ENCODE results near the gene TANGO2. TPM values are rescaled to one million over a fixed set of nuclear protein-coding genes. Genes with fewer than 3 reads are reported as not detected.

TANGO2 gene
- total RNA-seq, 1 experiment from 2014 or later, result 21.5 TPM

DNA sequence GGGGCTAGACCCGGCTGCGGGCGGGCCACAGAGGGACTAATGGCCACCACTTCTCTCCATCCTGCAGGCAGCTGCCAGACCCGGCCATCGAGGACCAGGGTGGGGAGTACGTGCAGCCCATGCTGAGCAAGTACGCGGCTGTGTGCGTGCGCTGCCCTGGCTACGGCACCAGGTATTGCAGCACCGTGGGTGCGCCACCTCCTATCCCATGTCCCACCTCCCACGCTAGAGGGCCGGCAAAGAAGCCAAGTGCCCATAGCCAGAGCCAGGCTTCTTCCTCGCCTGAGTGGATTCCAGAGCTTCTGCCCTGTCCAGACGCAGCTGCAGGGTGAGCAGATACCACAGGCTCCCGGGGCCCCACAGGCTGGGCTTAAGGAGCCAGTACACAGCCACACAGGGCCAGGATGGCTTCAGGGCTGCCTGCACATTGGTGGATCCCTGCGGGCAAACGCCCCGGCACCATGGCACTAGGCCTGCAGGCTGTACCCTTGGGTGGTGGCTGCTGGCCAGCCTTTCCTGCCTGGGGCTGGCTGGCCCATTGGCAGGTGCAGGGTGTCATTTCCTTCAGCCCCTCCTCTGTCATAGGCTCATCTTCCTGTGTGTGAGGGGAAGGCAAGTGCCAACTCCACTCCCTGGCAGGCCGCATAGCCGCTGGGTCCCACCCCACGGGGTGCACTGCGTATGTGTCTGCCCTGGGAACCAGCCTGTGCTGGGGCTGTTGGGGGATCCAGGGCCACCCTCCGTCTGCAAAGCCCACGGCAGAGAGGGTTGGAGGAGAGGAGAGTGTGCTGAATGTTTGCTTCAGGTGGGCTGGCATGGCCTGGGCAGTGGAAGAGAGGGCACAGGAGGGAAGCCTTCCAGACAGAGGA, 42.6 kb downstream of the TANGO2 start:
- H3K27ac ChIP-seq (ENCODE audit: low read depth, low read length, poor library complexity, severe bottlenecking), result no peak overlapping the region
- no peaks in the 10 kb centered on the region for H3K27me3 ChIP-seq (replicated peaks; ENCODE audit: insufficient read depth, low read depth, low read length, poor library complexity)
- H3K4me1 ChIP-seq (ENCODE audit: insufficient read depth, low read length, poor library complexity, severe bottlenecking), result no peaks in the 10 kb centered on the region
- H3K4me3 ChIP-seq (ENCODE audit: low read depth, low read length, poor library complexity, severe bottlenecking), result no peak overlapping the region
- POLR2A ChIA-PET (ENCODE audit: low non-redundant PET), result no interaction called here
- no TSS peak for BruUV-seq (replicated peaks)
- TF ChIP-seq, protein P1, sequence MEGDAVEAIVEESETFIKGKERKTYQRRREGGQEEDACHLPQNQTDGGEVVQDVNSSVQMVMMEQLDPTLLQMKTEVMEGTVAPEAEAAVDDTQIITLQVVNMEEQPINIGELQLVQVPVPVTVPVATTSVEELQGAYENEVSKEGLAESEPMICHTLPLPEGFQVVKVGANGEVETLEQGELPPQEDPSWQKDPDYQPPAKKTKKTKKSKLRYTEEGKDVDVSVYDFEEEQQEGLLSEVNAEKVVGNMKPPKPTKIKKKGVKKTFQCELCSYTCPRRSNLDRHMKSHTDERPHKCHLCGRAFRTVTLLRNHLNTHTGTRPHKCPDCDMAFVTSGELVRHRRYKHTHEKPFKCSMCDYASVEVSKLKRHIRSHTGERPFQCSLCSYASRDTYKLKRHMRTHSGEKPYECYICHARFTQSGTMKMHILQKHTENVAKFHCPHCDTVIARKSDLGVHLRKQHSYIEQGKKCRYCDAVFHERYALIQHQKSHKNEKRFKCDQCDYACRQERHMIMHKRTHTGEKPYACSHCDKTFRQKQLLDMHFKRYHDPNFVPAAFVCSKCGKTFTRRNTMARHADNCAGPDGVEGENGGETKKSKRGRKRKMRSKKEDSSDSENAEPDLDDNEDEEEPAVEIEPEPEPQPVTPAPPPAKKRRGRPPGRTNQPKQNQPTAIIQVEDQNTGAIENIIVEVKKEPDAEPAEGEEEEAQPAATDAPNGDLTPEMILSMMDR (conservative IDR thresholded peaks at IDR 0.05; ENCODE audit: low read depth, low read length), result no peak
- no peak for TF ChIP-seq EZH2 (IDR thresholded peaks at IDR 0.05; ENCODE audit: borderline replicate concordance, low read depth, low read length, poor library complexity, severe bottlenecking)
- intact Hi-C loops (cut with micrococcal nuclease; ENCODE audit: unreplicated experiment), result no loop called here
- no peaks in the 10 kb centered on the region for H3K9me3 ChIP-seq (ENCODE audit: low read depth, low read length, poor library complexity, severe bottlenecking)
- no peaks in the 10 kb centered on the region for H3K36me3 ChIP-seq (ENCODE audit: insufficient read depth, low read length, poor library complexity, severe bottlenecking)
- CTCF ChIA-PET, result no interaction called here
- no peak for DNase-seq (ENCODE audit: low spot score)

DNA sequence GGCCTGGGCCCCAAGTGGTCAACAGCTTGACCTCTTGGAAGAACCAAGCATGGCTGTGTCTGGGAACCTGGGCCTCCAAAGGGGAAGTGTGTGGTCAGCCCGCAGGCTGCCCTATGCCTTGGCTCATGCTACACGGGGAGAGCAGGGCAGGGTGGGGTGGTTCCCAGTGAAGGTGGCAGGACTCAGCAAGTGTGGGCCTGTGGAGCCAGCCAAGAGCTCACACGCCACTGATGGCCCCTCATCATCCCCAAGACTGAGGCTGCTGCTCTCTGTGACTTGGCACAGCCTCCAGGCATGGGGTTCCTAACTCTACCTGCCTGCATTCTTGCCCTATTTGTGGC, 43.2 kb downstream of the TANGO2 start:
- Histone ChIP-seq H3K27me3 (replicated peaks; ENCODE audit: insufficient read depth, low read depth, low read length, poor library complexity) (no peaks in the 10 kb centered on the region), H3K4me1 (ENCODE audit: insufficient read depth, low read length, poor library complexity, severe bottlenecking) (no peaks in the 10 kb centered on the region), H3K27ac (ENCODE audit: low read depth, low read length, poor library complexity, severe bottlenecking) (no peak overlapping the region), H3K4me3 (ENCODE audit: low read depth, low read length, poor library complexity, severe bottlenecking) (no peak overlapping the region), H3K9me3 (ENCODE audit: low read depth, low read length, poor library complexity, severe bottlenecking) (no peaks in the 10 kb centered on the region), H3K36me3 (ENCODE audit: insufficient read depth, low read length, poor library complexity, severe bottlenecking) (no peaks in the 10 kb centered on the region)
- BruUV-seq (replicated peaks), result no TSS peak
- ChIA-PET POLR2A (ENCODE audit: low non-redundant PET) (no interaction called here), CTCF (no interaction called here)
- DNase-seq (ENCODE audit: low spot score), result no peak
- intact Hi-C loops (cut with micrococcal nuclease; ENCODE audit: unreplicated experiment), result no loop called here
- TF ChIP-seq EZH2 (IDR thresholded peaks at IDR 0.05; ENCODE audit: borderline replicate concordance, low read depth, low read length, poor library complexity, severe bottlenecking), result no peak
- TF ChIP-seq, protein P1 (conservative IDR thresholded peaks at IDR 0.05; ENCODE audit: low read depth, low read length), result no peak

DNA sequence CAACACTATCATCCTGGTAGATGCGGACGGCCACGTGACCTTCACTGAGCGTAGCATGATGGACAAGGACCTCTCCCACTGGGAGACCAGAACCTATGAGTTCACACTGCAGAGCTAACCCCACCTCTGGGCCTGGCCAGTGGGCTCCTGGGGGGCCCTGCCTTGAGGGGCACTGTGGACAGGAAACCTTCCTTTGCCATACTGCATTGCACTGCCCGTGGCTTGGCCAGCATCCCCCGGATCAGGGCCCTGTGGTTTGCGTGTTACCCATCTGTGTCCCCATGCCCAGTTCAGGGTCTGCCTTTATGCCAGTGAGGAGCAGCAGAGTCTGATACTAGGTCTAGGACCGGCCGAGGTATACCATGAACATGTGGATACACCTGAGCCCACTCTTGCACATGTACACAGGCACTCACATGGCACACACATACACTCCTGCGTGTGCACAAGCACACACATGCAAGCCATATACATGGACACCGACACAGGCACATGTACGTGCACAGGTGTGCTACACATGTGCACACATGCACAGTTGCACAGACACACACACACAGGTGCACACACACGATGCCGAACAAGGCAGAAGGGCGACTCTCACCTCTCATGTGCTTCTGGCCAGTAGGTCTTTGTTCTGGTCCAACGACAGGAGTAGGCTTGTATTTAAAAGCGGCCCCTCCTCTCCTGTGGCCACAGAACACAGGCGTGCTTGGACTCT, 43.8 kb downstream of the TANGO2 start:
- CTCF ChIA-PET, result no interaction called here
- TF ChIP-seq, protein P1 (conservative IDR thresholded peaks at IDR 0.05; ENCODE audit: low read depth, low read length), result no peak

More for the DNA sequence above, 43.8 kb downstream of the TANGO2 start:
- no peaks in the 10 kb centered on the region for H3K36me3 ChIP-seq (ENCODE audit: insufficient read depth, low read length, poor library complexity, severe bottlenecking)
- no TSS peak for BruUV-seq (replicated peaks)
- no peak for DNase-seq (ENCODE audit: low spot score)
- no peak overlapping the region for H3K4me3 ChIP-seq (ENCODE audit: low read depth, low read length, poor library complexity, severe bottlenecking)
- no peaks in the 10 kb centered on the region for H3K27me3 ChIP-seq (replicated peaks; ENCODE audit: insufficient read depth, low read depth, low read length, poor library complexity)
- H3K4me1 ChIP-seq (ENCODE audit: insufficient read depth, low read length, poor library complexity, severe bottlenecking), result no peaks in the 10 kb centered on the region
- H3K27ac ChIP-seq (ENCODE audit: low read depth, low read length, poor library complexity, severe bottlenecking), result no peak overlapping the region
- H3K9me3 ChIP-seq (ENCODE audit: low read depth, low read length, poor library complexity, severe bottlenecking), result no peaks in the 10 kb centered on the region
- POLR2A ChIA-PET (ENCODE audit: low non-redundant PET), result no interaction called here
- intact Hi-C loops (cut with micrococcal nuclease; ENCODE audit: unreplicated experiment), result no loop called here

Data from A673 (cell line).